ENCODE data around the gene APOL6. TPM values are rescaled to one million over a fixed set of nuclear protein-coding genes. Genes with fewer than 3 reads are reported as not detected.

The APOL6 gene
- total and polyA plus RNA-seq, 2 donors from 2014 or later = 5.5 to 30.2 TPM

DNA sequence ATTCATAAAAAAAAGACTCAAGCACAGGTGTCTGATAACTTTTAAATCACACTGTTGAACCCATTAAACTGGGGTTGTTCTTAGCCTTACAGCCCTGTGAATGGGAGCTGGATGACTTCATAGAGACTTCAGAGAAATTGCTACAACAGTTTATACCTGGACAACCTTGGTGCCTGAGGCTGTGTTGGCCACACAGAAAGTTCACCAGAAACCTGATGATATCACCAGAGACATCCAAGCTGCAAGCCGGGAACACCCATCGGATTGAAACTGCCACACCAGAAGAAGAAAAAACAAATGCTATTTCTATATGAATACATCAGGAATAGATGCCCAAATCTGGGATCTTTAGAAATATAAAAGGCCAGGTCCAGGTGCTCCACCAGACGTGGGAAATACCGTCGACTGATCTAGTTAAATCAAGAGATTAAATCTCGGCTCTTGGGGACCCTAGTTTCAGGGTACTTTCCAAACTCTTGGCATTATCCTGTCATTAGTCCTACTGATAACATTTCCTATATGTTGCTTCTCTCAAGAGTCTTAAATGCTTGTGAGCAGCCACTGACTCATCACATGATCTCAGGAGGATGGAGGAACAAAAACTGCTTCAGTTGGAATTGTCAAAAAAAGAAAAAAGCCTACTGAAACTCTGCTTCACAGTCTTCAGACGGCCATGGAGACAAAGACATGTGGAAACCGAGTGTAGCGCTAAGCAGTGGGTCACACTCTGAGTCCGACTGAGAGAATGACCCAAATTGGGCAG lies 40.8 kb downstream of the APOL6 start:
- no peak overlapping the region for H3K27ac ChIP-seq (ENCODE audit: low read depth in 2 of 2, low read length in 2 of 2)
- no peak overlapping the region for H3K9ac ChIP-seq (ENCODE audit: low read length in 3 of 3)
- TF ChIP-seq, protein P1, sequence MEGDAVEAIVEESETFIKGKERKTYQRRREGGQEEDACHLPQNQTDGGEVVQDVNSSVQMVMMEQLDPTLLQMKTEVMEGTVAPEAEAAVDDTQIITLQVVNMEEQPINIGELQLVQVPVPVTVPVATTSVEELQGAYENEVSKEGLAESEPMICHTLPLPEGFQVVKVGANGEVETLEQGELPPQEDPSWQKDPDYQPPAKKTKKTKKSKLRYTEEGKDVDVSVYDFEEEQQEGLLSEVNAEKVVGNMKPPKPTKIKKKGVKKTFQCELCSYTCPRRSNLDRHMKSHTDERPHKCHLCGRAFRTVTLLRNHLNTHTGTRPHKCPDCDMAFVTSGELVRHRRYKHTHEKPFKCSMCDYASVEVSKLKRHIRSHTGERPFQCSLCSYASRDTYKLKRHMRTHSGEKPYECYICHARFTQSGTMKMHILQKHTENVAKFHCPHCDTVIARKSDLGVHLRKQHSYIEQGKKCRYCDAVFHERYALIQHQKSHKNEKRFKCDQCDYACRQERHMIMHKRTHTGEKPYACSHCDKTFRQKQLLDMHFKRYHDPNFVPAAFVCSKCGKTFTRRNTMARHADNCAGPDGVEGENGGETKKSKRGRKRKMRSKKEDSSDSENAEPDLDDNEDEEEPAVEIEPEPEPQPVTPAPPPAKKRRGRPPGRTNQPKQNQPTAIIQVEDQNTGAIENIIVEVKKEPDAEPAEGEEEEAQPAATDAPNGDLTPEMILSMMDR (IDR thresholded peaks at IDR 0.05; ENCODE audit: borderline replicate concordance, extremely low read depth, insufficient read depth) = no peak
- no peaks in the 10 kb centered on the region for H3K27me3 ChIP-seq (ENCODE audit: control insufficient read depth, insufficient read depth, low read length)
- H3K4me3 ChIP-seq (ENCODE audit: low read length in 3 of 3) = no peak overlapping the region
- no peak for DNase-seq
- intact Hi-C loops (cut with DNase I) = no loop called here
- no peaks in the 10 kb centered on the region for H3K36me3 ChIP-seq (ENCODE audit: control insufficient read depth in 2 of 3, insufficient read depth in 3 of 3, low read length in 3 of 3)
- no peaks in the 10 kb centered on the region for H3K9me3 ChIP-seq (ENCODE audit: control insufficient read depth in 2 of 3, insufficient read depth in 1 of 3, low read length in 3 of 3)
- no peak for FAIRE-seq
- no peaks in the 10 kb centered on the region for H3K4me1 ChIP-seq (ENCODE audit: control insufficient read depth in 2 of 3, insufficient read depth in 2 of 3, low read depth in 1 of 3, low read length in 3 of 3)

- H3K27ac ChIP-seq (ENCODE audit: low read depth in 2 of 2, low read length in 2 of 2) = no peak overlapping the region
- H3K9me3 ChIP-seq (ENCODE audit: control insufficient read depth in 2 of 3, insufficient read depth in 1 of 3, low read length in 3 of 3) = no peaks in the 10 kb centered on the region
- H3K4me1 ChIP-seq (ENCODE audit: control insufficient read depth in 2 of 3, insufficient read depth in 2 of 3, low read depth in 1 of 3, low read length in 3 of 3) = no peaks in the 10 kb centered on the region
- H3K27me3 ChIP-seq (ENCODE audit: control insufficient read depth, insufficient read depth, low read length) = no peaks in the 10 kb centered on the region
- intact Hi-C loops (cut with DNase I) = no loop called here
- no peak overlapping the region for H3K9ac ChIP-seq (ENCODE audit: low read length in 3 of 3)
- no peak overlapping the region for H3K4me3 ChIP-seq (ENCODE audit: low read length in 3 of 3)
- DNase-seq (no peak), FAIRE-seq (no peak)
- TF ChIP-seq, protein P1 (IDR thresholded peaks at IDR 0.05; ENCODE audit: borderline replicate concordance, extremely low read depth, insufficient read depth) = no peak
- H3K36me3 ChIP-seq (ENCODE audit: control insufficient read depth in 2 of 3, insufficient read depth in 3 of 3, low read length in 3 of 3) = no peaks in the 10 kb centered on the region
Measured at GRCh38 chr22:35690001-35690400, 41.8 kb downstream of the APOL6 start.

DNA sequence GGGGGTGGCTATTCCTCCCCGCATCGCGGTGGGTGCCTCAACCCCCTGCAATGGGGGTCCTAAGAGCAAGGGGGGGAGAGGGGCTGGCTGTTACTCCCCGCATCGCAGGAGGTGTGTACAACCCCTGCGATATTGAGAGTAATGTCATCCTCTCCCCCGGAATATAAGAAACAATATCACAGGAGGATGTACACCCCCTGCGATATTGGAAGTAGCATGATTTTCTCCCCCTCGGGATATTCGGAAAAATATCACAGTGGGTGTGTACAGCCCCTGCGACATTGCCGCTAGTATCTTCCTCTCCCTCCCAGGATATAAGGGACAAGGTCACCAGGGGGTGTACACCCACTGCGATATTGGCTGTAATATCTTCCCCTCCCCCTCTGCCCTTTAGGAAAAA lies 47.0 kb downstream of the APOL6 start:
- TF ChIP-seq, protein P1 (IDR thresholded peaks at IDR 0.05; ENCODE audit: borderline replicate concordance, extremely low read depth, insufficient read depth) = no peak
- no peak overlapping the region for H3K9ac ChIP-seq (ENCODE audit: low read length in 3 of 3)
- DNase-seq (no peak), FAIRE-seq (no peak)
- H3K27ac ChIP-seq (ENCODE audit: low read depth in 2 of 2, low read length in 2 of 2) = no peak overlapping the region
- H3K9me3 ChIP-seq (ENCODE audit: control insufficient read depth in 2 of 3, insufficient read depth in 1 of 3, low read length in 3 of 3) = no peaks in the 10 kb centered on the region
- intact Hi-C loops (cut with DNase I) = no loop called here
- no peaks in the 10 kb centered on the region for H3K4me1 ChIP-seq (ENCODE audit: control insufficient read depth in 2 of 3, insufficient read depth in 2 of 3, low read depth in 1 of 3, low read length in 3 of 3)
- no peaks in the 10 kb centered on the region for H3K27me3 ChIP-seq (ENCODE audit: control insufficient read depth, insufficient read depth, low read length)
- H3K36me3 ChIP-seq (ENCODE audit: control insufficient read depth in 2 of 3, insufficient read depth in 3 of 3, low read length in 3 of 3) = no peaks in the 10 kb centered on the region
- no peak overlapping the region for H3K4me3 ChIP-seq (ENCODE audit: low read length in 3 of 3)

All from kidney (tissue), 14 donors.